Measurements from ENCODE around the gene ZNF346. TPM values are rescaled to one million over a fixed set of nuclear protein-coding genes. Genes with fewer than 3 reads are reported as not detected.

Gene ZNF346
- total and polyA plus RNA-seq, 2 experiments from 2014 or later: 32.5 TPM

DNA sequence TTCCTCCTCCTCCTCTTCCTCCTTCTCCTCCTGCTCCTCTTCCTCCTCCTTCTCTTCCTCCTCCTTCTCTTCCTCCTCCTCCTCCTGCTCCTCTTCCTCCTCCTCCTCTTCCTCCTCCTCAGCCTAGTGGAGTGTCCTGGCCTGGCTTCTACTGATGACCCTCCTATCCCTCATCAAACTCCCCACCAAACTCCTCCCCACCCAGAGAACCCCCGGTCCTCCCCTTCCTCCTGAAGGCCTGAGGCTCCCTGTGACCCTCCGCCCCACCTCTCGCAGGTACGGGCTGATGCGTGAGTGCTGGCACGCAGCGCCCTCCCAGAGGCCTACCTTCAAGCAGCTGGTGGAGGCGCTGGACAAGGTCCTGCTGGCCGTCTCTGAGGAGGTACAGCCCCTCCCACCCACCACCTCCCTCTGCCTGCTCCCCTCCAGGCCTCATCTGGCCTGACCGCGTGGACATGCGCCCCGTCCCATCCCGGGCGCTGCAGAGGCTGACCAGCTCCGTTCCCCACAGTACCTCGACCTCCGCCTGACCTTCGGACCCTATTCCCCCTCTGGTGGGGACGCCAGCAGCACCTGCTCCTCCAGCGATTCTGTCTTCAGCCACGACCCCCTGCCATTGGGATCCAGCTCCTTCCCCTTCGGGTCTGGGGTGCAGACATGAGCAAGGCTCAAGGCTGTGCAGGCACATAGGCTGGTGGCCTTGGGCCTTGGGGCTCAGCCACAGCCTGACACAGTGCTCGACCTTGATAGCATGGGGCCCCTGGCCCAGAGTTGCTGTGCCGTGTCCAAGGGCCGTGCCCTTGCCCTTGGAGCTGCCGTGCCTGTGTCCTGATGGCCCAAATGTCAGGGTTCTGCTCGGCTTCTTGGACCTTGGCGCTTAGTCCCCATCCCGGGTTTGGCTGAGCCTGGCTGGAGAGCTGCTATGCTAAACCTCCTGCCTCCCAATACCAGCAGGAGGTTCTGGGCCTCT, 74.8 kb downstream of the ZNF346 start:
- TF ChIP-seq, protein P1, sequence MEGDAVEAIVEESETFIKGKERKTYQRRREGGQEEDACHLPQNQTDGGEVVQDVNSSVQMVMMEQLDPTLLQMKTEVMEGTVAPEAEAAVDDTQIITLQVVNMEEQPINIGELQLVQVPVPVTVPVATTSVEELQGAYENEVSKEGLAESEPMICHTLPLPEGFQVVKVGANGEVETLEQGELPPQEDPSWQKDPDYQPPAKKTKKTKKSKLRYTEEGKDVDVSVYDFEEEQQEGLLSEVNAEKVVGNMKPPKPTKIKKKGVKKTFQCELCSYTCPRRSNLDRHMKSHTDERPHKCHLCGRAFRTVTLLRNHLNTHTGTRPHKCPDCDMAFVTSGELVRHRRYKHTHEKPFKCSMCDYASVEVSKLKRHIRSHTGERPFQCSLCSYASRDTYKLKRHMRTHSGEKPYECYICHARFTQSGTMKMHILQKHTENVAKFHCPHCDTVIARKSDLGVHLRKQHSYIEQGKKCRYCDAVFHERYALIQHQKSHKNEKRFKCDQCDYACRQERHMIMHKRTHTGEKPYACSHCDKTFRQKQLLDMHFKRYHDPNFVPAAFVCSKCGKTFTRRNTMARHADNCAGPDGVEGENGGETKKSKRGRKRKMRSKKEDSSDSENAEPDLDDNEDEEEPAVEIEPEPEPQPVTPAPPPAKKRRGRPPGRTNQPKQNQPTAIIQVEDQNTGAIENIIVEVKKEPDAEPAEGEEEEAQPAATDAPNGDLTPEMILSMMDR (IDR thresholded peaks at IDR 0.05; ENCODE audit: low read depth, low read length): no peak
- Histone ChIP-seq H3K36me3 (no peaks in the 10 kb centered on the region), H3K4me3 (no peak overlapping the region), H3K27ac (no peak overlapping the region), H3K4me1 (ENCODE audit: low read depth) (no peaks in the 10 kb centered on the region), H3K27me3 (peaks cover 5% of the 10 kb centered on the region), H3K9me3 (ENCODE audit: low read depth) (no peaks in the 10 kb centered on the region)
- DNase-seq (ENCODE audit: low read depth in 1 of 2, low spot score in 1 of 2): no peak

DNA sequence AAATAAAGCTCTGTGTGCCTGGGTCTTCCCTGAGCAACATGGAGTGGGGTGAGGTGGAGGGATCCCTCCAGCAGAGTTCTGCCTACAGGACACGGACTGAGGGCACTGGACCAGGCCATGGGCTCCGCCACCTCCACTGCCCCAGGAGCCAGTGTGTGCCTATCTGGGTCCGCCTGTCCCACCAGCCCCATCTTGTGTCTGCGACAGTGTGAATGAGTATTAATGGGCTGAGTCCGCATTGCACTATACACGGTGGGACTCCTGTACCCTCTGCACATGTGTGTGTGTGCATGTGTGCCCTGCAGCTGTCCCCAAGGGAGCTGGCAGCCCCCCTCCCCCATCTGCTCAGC, 75.6 kb downstream of the ZNF346 start:
- Histone ChIP-seq H3K4me3 (no peak overlapping the region), H3K4me1 (ENCODE audit: low read depth) (no peaks in the 10 kb centered on the region), H3K27ac (no peak overlapping the region), H3K36me3 (no peaks in the 10 kb centered on the region), H3K9me3 (ENCODE audit: low read depth) (no peaks in the 10 kb centered on the region), H3K27me3 (peaks cover 5% of the 10 kb centered on the region)
- TF ChIP-seq, protein P1 (IDR thresholded peaks at IDR 0.05; ENCODE audit: low read depth, low read length): no peak
- no peak for DNase-seq (ENCODE audit: low read depth in 1 of 2, low spot score in 1 of 2)

DNA sequence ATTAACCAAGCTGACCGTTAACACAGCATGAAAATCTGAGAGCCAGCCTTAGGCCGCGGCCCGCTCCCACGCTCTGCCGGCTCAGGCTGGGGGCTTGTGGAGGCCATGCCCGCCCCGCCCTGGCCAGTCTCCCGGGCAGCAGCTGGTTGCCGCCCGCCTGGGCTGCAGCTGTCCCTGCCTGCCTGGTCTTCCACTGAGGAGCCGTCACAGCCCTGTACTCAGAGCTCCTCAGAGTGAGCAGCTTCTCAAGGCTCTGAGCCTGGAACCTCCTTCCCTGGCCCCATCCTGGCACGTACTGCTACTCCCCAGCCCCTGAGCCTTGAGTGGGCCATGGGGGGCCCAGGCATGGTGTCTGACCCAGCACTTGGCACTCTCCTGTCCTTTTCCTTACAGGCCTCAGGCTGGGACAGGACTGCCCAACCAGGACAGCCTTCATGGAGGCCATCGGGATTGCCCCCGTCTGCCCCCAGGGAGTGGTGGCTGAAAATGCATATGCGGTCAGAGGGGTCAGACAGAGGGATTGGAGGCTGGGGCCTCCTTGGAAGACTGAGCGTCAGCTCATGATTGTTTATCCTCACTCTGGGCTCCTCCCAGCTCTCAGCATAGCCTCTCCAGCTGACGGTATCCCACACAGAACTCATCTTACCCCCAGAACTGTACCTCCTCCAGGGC, 76.1 kb downstream of the ZNF346 start:
- no peak overlapping the region for H3K27ac ChIP-seq
- H3K4me3 ChIP-seq: no peak overlapping the region
- peaks cover 5% of the 10 kb centered on the region for H3K27me3 ChIP-seq
- H3K36me3 ChIP-seq: no peaks in the 10 kb centered on the region
- peak in 1 of 2 donors; percentile 31 for DNase-seq (ENCODE audit: low read depth in 1 of 2, low spot score in 1 of 2)
- no peaks in the 10 kb centered on the region for H3K4me1 ChIP-seq (ENCODE audit: low read depth)
- no peaks in the 10 kb centered on the region for H3K9me3 ChIP-seq (ENCODE audit: low read depth)
- TF ChIP-seq, protein P1 (IDR thresholded peaks at IDR 0.05; ENCODE audit: low read depth, low read length): no peak

DNA sequence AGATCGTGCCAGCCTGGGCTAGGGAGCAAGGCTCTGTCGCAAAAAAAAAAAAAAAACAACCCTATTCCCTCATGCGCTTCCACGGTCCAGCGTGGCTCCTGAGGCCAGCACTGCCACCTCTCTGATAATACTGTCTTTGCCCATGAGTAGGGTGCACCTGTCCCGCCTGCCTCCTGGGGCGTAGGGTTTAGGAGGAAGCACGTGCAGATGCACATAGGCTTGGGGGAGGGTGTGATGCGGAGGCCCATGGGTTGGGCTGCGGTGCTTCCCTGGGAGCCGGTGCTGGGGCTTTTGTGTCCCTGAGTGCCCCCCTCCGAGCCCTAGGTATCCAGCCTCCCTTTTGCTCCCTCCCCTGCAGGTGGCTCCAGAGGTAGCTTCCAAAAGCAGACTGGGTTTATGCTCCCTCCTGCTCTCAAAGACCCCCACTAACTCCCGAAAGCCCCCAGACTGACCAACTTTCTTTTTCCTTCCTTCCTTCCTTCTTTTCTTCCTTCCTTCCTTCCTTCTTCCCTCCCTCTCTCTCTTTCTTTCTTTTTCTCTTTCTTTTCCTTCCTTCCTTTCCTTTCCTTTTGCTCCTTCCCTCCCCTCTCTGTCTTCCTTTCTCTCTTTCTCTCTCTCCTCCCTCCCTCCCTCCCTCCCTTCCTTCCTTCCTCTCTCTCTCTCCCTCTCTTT, 77.1 kb downstream of the ZNF346 start:
- no peaks in the 10 kb centered on the region for H3K4me1 ChIP-seq (ENCODE audit: low read depth)
- DNase-seq (ENCODE audit: low read depth in 1 of 2, low spot score in 1 of 2): no peak
- H3K27me3 ChIP-seq: peaks cover 5% of the 10 kb centered on the region
- no peak overlapping the region for H3K27ac ChIP-seq
- no peak overlapping the region for H3K4me3 ChIP-seq
- TF ChIP-seq, protein P1 (IDR thresholded peaks at IDR 0.05; ENCODE audit: low read depth, low read length): no peak
- no peaks in the 10 kb centered on the region for H3K36me3 ChIP-seq
- no peaks in the 10 kb centered on the region for H3K9me3 ChIP-seq (ENCODE audit: low read depth)

DNA sequence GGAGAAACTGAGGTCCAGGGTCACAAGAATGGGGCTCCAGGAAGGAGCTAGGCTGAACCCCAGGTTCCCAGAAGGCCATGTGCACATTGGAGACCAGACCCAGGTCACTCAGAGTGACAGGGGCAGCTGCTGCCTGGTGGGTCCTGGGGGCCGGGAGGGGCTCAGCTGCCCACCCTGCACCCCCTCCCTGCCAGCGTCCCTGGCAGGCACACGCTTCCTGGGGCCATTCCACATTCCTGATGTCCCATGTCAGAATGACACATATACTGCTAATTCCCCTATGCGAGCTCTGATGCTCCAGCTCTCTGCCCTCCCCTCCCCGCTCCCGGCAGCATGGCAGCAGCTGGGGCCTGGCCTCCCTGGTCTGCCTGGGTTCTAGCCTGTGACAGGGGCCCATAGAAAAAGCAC, 78.2 kb downstream of the ZNF346 start:
- H3K4me3 ChIP-seq: no peak overlapping the region
- no peaks in the 10 kb centered on the region for H3K36me3 ChIP-seq
- TF ChIP-seq, protein P1 (IDR thresholded peaks at IDR 0.05; ENCODE audit: low read depth, low read length): no peak
- H3K27ac ChIP-seq: no peak overlapping the region
- DNase-seq (ENCODE audit: low read depth in 1 of 2, low spot score in 1 of 2): no peak
- H3K27me3 ChIP-seq: peaks cover 5% of the 10 kb centered on the region
- no peaks in the 10 kb centered on the region for H3K9me3 ChIP-seq (ENCODE audit: low read depth)
- H3K4me1 ChIP-seq (ENCODE audit: low read depth): no peaks in the 10 kb centered on the region
